HCT116 (cell line): ENCODE measurements around the gene ADCY1. TPM values are rescaled to one million over a fixed set of nuclear protein-coding genes. Genes with fewer than 3 reads are reported as not detected.

Experiments
- ATAC-seq: fragments of 200-7000 bp; cut with Tn5 transposase; 2 replicates; pipeline ENCODE4 v1.9.1; 2020; ENCODE audit warnings: mild to moderate bottlenecking, moderate library complexity
- BruUV-seq: library from RNA; stranded (reverse); fragments of 400-500 nt; replicated peaks from 2 replicates; lab custom pipeline; 2021; lab: Mats Ljungman, UMichigan
- CTCF ChIA-PET: fragments of 300-600 bp; sonication (Branson Sonifier 250); formaldehyde crosslinking; loops from one replicate; lab custom pipeline; 2021; ENCODE audit warnings: antibody characterized with exemption; lab: Charles Lee
- POLR2A ChIA-PET: fragments of 300-600, 350-600 bp; sonication (Branson Sonifier 250); formaldehyde crosslinking; loops from one replicate; lab custom pipeline; 2021; ENCODE audit warnings: antibody characterized with exemption; lab: Charles Lee
- RAD21 ChIA-PET, 2 experiments: fragments of 300-600 bp; sonication (Branson Sonifier 250); formaldehyde crosslinking; loops; one replicate each; lab custom pipeline; 2023; ENCODE audit warnings: low total read pairs in 2 of 2; ENCODE audit not compliant: uncharacterized antibody in 2 of 2, unreplicated experiment in 2 of 2, low non-redundant PET in 1 of 2; lab: Charles Lee
- DNase-seq: peaks from one replicate; pipeline ENCODE4 v3.0.0-alpha.2; 2010; ENCODE audit warnings: low read depth, low spot score
- H2AFZ ChIP-seq: fragments of 200-600 bp; shearing (Covaris generic), sonication (generic); 2 replicates; pipeline ENCODE4 v1.6.1; 2017; ENCODE audit warnings: low read depth, mixed run types, mixed read lengths, antibody characterized with exemption, low read length; ENCODE audit not compliant: poor library complexity, severe bottlenecking
- H3K27ac ChIP-seq: 2 replicates; pipeline ENCODE4 v1.5.1; 2012; ENCODE audit warnings: low read depth, low read length
- H3K27me3 ChIP-seq: fragments of 200-600 bp; sonication (generic); 2 replicates; pipeline ENCODE4 v1.6.1; 2016; ENCODE audit warnings: mixed run types, low read length, mixed read lengths; ENCODE audit not compliant: insufficient read depth
- H3K36me3 ChIP-seq, 2 experiments: fragments of 200-500 bp in 1 of 2; fragments of 200-600 bp in 1 of 2; sonication (Bioruptor generic) in 1 of 2; sonication (generic) in 1 of 2; 2 replicates each; pipeline versions ENCODE4 v1.5.1 to v1.6.1; 2014 to 2016; ENCODE audit warnings: low read length in 2 of 2, inconsistent platforms in 1 of 2, mixed read lengths in 1 of 2, mixed run types in 1 of 2; ENCODE audit not compliant: insufficient read depth in 2 of 2, control insufficient read depth in 1 of 2
- H3K4me1 ChIP-seq, 2 experiments: fragments of 200-600 bp in 1 of 2; sonication (generic) in 1 of 2; 2 replicates each; pipeline versions ENCODE4 v1.5.1 to v1.6.1; 2012 to 2017; ENCODE audit warnings: low read length in 2 of 2, inconsistent platforms in 1 of 2, mild to moderate bottlenecking in 1 of 2, mixed read lengths in 1 of 2, mixed run types in 1 of 2, moderate library complexity in 1 of 2; ENCODE audit not compliant: insufficient read depth in 2 of 2, control insufficient read depth in 1 of 2
- H3K4me2 ChIP-seq: fragments of 200-600 bp; sonication (generic); 2 replicates; pipeline ENCODE4 v1.6.1; 2017; ENCODE audit warnings: mixed run types, low read length, mixed read lengths
- H3K4me3 ChIP-seq, 2 experiments: fragments of 200-600 bp in 1 of 2; sonication (generic) in 1 of 2; replicated peaks in 1 of 2; 2 replicates each; pipeline ENCODE4 v1.5.1; 2011 to 2016; ENCODE audit warnings: low read length in 2 of 2, control low read depth in 1 of 2, low read depth in 1 of 2, mild to moderate bottlenecking in 1 of 2, mixed read lengths in 1 of 2, mixed run types in 1 of 2
- H3K79me2 ChIP-seq: fragments of 200-600 bp; sonication (generic); 2 replicates; pipeline ENCODE4 v1.6.1; 2017; ENCODE audit warnings: mild to moderate bottlenecking, mixed run types, low read length, moderate library complexity, mixed read lengths; ENCODE audit not compliant: insufficient read depth
- H3K9ac ChIP-seq: fragments of 200-600 bp; sonication (generic); 2 replicates; pipeline ENCODE4 v1.6.1; 2016; ENCODE audit warnings: low read length, mixed read lengths
- H3K9me2 ChIP-seq: fragments of 200-600 bp; sonication (generic), shearing (Covaris generic); 2 replicates; pipeline ENCODE4 v1.6.1; 2017; ENCODE audit warnings: mixed run types, mild to moderate bottlenecking, moderate library complexity; ENCODE audit not compliant: insufficient read depth
- H3K9me3 ChIP-seq, 2 experiments: fragments of 200-500 bp in 1 of 2; fragments of 200-600 bp in 1 of 2; sonication (Bioruptor generic) in 1 of 2; sonication (generic) in 1 of 2; 2 replicates each; pipeline ENCODE4 v1.6.1; 2014 to 2017; ENCODE audit warnings: low read length in 2 of 2, mixed read lengths in 2 of 2, inconsistent platforms in 1 of 2, low read depth in 1 of 2, mild to moderate bottlenecking in 1 of 2, mixed run types in 1 of 2, moderate library complexity in 1 of 2; ENCODE audit not compliant: control insufficient read depth in 1 of 2, insufficient read depth in 1 of 2
- H4K20me1 ChIP-seq: fragments of 200-600 bp; sonication (generic), shearing (Covaris generic); 2 replicates; pipeline ENCODE4 v1.6.1; 2017; ENCODE audit warnings: mixed run types, mild to moderate bottlenecking, moderate library complexity; ENCODE audit not compliant: insufficient read depth
- CEBPB ChIP-seq: IDR thresholded peaks from 2 replicates; pipeline ENCODE4 v1.6.1; 2012; ENCODE audit warnings: low read depth
- EGR1 ChIP-seq: IDR thresholded peaks from 2 replicates; pipeline ENCODE4 v1.6.1; 2012; ENCODE audit warnings: low read depth
- ELF1 ChIP-seq: IDR thresholded peaks from 2 replicates; pipeline ENCODE4 v1.6.1; 2012; ENCODE audit warnings: low read depth, borderline replicate concordance
- EZH2 ChIP-seq: fragments of 200-600 bp; sonication (generic); IDR thresholded peaks from 2 replicates; pipeline ENCODE4 v1.6.1; 2017; ENCODE audit warnings: antibody characterized with exemption, mixed run types
- POLR2AphosphoS5 ChIP-seq: IDR thresholded peaks from 2 replicates; pipeline ENCODE4 v1.6.1; 2011; ENCODE audit warnings: mild to moderate bottlenecking, low read depth, low read length, moderate library complexity
- SP1 ChIP-seq: IDR thresholded peaks from 2 replicates; pipeline ENCODE4 v1.6.1; 2012; ENCODE audit warnings: low read depth
- intact Hi-C: fragments of 100-400 bp; cut with micrococcal nuclease; formaldehyde crosslinking; loops from 2 replicates; pipeline ENCODE4 v1.10.0; 2022
- total RNA-seq: library from RNA; stranded (reverse); gene quantifications from one replicate; pipeline ENCODE4 v1.2.1, GENCODE V29; 2021; ENCODE audit not compliant: unreplicated experiment
- TF ChIP-seq, protein P1 (sequence below): IDR thresholded peaks from 2 replicates; pipeline ENCODE4 v1.6.1; 2011; ENCODE audit warnings: mild to moderate bottlenecking, low read length, moderate library complexity; ENCODE audit not compliant: insufficient replicate concordance; ENCODE audit errors: extremely low read depth
- TF ChIP-seq, protein P2 (sequence below): IDR thresholded peaks from 2 replicates; pipeline ENCODE4 v1.6.1; 2012
- TF ChIP-seq, protein P3 (sequence below): IDR thresholded peaks from 2 replicates; pipeline ENCODE4 v1.6.1; 2012

The ADCY1 gene
- total RNA-seq, 1 experiment from 2014 or later = 0.05 TPM

DNA sequence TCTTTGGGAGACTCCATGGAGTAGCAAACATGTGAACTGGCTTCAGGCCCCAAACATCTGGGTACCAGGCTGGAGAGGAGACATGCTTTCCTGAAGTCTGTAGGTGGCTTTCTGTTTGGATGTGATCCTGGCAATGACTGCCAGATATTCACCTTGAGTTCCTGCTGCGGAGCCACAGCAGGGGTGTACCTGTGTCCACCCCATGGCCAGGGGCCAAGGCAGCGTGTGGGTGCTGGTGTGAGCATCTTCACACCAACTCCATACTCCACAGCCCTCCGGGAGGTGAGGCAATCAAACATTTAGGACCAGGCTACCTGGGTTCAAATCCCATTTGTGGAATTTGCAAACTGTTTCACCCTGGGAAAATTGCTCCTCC is 113.0 kb downstream of the ADCY1 start:
- POLR2A ChIA-PET = no interaction called here
- no peak for ATAC-seq
- H3K4me3 ChIP-seq = no peak overlapping the region
- no peak overlapping the region for H3K9ac ChIP-seq
- no TSS peak for BruUV-seq
- H3K4me1 ChIP-seq = peaks cover 0 to 4% of the 10 kb centered on the region in 2 experiments; a peak in 1 of 4 replicates
- H2AFZ ChIP-seq = no peak overlapping the region
- no peak for DNase-seq
- no peaks in the 10 kb centered on the region for H3K9me2 ChIP-seq
- TF ChIP-seq ELF1 (no peak), EZH2 (no peak), EGR1 (no peak), SP1 (no peak), POLR2AphosphoS5 (no peak)
- TF ChIP-seq, protein P1, sequence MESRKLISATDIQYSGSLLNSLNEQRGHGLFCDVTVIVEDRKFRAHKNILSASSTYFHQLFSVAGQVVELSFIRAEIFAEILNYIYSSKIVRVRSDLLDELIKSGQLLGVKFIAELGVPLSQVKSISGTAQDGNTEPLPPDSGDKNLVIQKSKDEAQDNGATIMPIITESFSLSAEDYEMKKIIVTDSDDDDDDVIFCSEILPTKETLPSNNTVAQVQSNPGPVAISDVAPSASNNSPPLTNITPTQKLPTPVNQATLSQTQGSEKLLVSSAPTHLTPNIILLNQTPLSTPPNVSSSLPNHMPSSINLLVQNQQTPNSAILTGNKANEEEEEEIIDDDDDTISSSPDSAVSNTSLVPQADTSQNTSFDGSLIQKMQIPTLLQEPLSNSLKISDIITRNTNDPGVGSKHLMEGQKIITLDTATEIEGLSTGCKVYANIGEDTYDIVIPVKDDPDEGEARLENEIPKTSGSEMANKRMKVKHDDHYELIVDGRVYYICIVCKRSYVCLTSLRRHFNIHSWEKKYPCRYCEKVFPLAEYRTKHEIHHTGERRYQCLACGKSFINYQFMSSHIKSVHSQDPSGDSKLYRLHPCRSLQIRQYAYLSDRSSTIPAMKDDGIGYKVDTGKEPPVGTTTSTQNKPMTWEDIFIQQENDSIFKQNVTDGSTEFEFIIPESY = no peak
- TF ChIP-seq, protein P2, sequence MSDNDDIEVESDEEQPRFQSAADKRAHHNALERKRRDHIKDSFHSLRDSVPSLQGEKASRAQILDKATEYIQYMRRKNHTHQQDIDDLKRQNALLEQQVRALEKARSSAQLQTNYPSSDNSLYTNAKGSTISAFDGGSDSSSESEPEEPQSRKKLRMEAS = no peak
- TF ChIP-seq, protein P3, sequence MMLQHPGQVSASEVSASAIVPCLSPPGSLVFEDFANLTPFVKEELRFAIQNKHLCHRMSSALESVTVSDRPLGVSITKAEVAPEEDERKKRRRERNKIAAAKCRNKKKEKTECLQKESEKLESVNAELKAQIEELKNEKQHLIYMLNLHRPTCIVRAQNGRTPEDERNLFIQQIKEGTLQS = no peak
- H4K20me1 ChIP-seq = no peaks in the 10 kb centered on the region
- no peak overlapping the region for H3K4me2 ChIP-seq
- H3K9me3 ChIP-seq = no peaks in the 10 kb centered on the region
- intact Hi-C loops = no loop called here
- CTCF ChIA-PET = no interaction called here
- no peaks in the 10 kb centered on the region for H3K36me3 ChIP-seq
- RAD21 ChIA-PET = no interaction called here
- no peaks in the 10 kb centered on the region for H3K79me2 ChIP-seq
- H3K27me3 ChIP-seq = no peaks in the 10 kb centered on the region
- no peak overlapping the region for H3K27ac ChIP-seq

DNA sequence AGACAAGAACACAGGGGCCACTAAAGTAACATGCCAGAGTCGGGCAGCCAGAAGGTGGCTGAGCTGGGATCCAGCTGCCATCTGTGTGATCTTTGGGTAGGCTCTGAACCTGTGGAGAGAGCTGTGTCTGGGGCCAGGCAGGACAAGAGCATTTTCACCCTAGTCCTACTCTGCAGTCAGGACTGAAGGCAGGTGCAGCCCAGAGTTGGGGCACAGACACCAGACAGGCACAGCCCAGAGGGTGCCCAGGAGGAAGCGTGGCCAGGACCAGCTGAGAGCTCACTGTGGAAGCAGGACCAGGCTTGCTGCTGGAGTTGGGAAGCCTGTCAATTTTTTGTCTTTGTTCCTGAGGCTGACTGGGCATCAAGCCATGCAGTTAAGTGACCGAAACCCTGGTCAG is 113.6 kb downstream of the ADCY1 start:
- H3K9ac ChIP-seq = no peak overlapping the region
- no peak overlapping the region for H2AFZ ChIP-seq
- no peaks in the 10 kb centered on the region for H3K9me2 ChIP-seq
- peaks cover 0 to 4% of the 10 kb centered on the region in 2 experiments; a peak in 1 of 4 replicates for H3K4me1 ChIP-seq
- ChIA-PET CTCF (no interaction called here), POLR2A (no interaction called here), RAD21 (no interaction called here)
- intact Hi-C loops = no loop called here
- BruUV-seq = no TSS peak
- no peaks in the 10 kb centered on the region for H3K79me2 ChIP-seq
- H3K4me3 ChIP-seq = no peak overlapping the region
- DNase-seq (no peak), ATAC-seq (no peak)
- no peak overlapping the region for H3K27ac ChIP-seq
- H3K36me3 ChIP-seq = no peaks in the 10 kb centered on the region
- no peaks in the 10 kb centered on the region for H4K20me1 ChIP-seq
- H3K4me2 ChIP-seq = no peak overlapping the region
- H3K9me3 ChIP-seq = no peaks in the 10 kb centered on the region
- TF ChIP-seq CEBPB = no peak
- TF ChIP-seq, all 23 proteins: peak for 0
- no peaks in the 10 kb centered on the region for H3K27me3 ChIP-seq
